Measurements from ENCODE around the gene C16orf74.

The C16orf74 gene

GRCh38 chr16:85750827-85751697 is at the start of gene C16orf74:
Gene C16orf74 (minus strand): TSS chr16:85751096. CDS start chr16:85735217, 15,879 bp downstream.
- no peak for DNase-seq

- DNase-seq, result no peak
These were observed 49.4 kb upstream of the C16orf74 start for GRCh38 chr16:85800321-85800669.

- DNase-seq, result peak; percentile 39
These were observed 48.8 kb upstream of the C16orf74 start, which contains the start of the genes COX4I1 and EMC8 for GRCh38 chr16:85799497-85800320. Gene COX4I1 (plus strand): TSS chr16:85799695. CDS start chr16:85801206, 1,511 bp downstream. Gene EMC8 (minus strand): TSS chr16:85799544. CDS start chr16:85799295, 249 bp downstream.

GRCh38 chr16:85798901-85799496 is 48.1 kb upstream of the C16orf74 start:
- no peak for DNase-seq

- no peak for DNase-seq
These were observed 47.4 kb upstream of the C16orf74 start for GRCh38 chr16:85798283-85798776.

- DNase-seq, result no peak
These were observed 45.7 kb upstream of the C16orf74 start for GRCh38 chr16:85796599-85796998.

GRCh38 chr16:85796152-85796551 is 45.3 kb upstream of the C16orf74 start:
- DNase-seq, result no peak

- no peak for DNase-seq
These were observed 43.8 kb upstream of the C16orf74 start for GRCh38 chr16:85794696-85795095.

GRCh38 chr16:85793662-85794298 is 42.9 kb upstream of the C16orf74 start:
- DNase-seq, result no peak

- DNase-seq, result no peak
These were observed 38.9 kb upstream of the C16orf74 start for GRCh38 chr16:85789773-85790172.

- DNase-seq, result no peak
These were observed 37.9 kb upstream of the C16orf74 start for GRCh38 chr16:85788819-85789218.

- DNase-seq, result no peak
These were observed 35.0 kb upstream of the C16orf74 start for GRCh38 chr16:85785927-85786326.

GRCh38 chr16:85784813-85785212 is 33.9 kb upstream of the C16orf74 start:
- DNase-seq, result no peak

- DNase-seq, result no peak
These were observed 32.5 kb upstream of the C16orf74 start for GRCh38 chr16:85783441-85783840.

GRCh38 chr16:85782451-85782850 is 31.6 kb upstream of the C16orf74 start:
- DNase-seq, result no peak

GRCh38 chr16:85781695-85782370 is 30.9 kb upstream of the C16orf74 start:
- no peak for DNase-seq

GRCh38 chr16:85781156-85781555 is 30.3 kb upstream of the C16orf74 start:
- DNase-seq, result no peak

- no peak for DNase-seq
These were observed 29.4 kb upstream of the C16orf74 start for GRCh38 chr16:85780281-85780680.

- no peak for DNase-seq
These were observed 28.0 kb upstream of the C16orf74 start for GRCh38 chr16:85778873-85779272.

GRCh38 chr16:85777583-85778310 is 26.9 kb upstream of the C16orf74 start:
- no peak for DNase-seq

- no peak for DNase-seq
These were observed 23.9 kb upstream of the C16orf74 start for GRCh38 chr16:85774811-85775210.
